GM18517 (cell line): ENCODE results near the gene MACROH2A1.

ENCODE experiments used
- ATAC-seq: cut with Tn5 transposase; IDR thresholded peaks from one replicate; pipeline ENCODE4 v1.9.1; 2021; ENCODE audit warnings: mild to moderate bottlenecking, moderate library complexity; ENCODE audit not compliant: unreplicated experiment

The MACROH2A1 gene

GRCh38 chr5:135398160-135398854 is 724 bp downstream of the MACROH2A1 start:
- peak; percentile 22 for ATAC-seq

- ATAC-seq, result no peak
Measured at GRCh38 chr5:135397084-135397483, 1.9 kb downstream of the MACROH2A1 start.

- ATAC-seq, result no peak
Measured at GRCh38 chr5:135396459-135397055, 2.5 kb downstream of the MACROH2A1 start.

GRCh38 chr5:135395866-135396265 is 3.2 kb downstream of the MACROH2A1 start:
- no peak for ATAC-seq

GRCh38 chr5:135395451-135395850 is 3.6 kb downstream of the MACROH2A1 start:
- ATAC-seq, result no peak

- no peak for ATAC-seq
Measured at GRCh38 chr5:135394095-135394494, 4.9 kb downstream of the MACROH2A1 start.

GRCh38 chr5:135393691-135394090 is 5.3 kb downstream of the MACROH2A1 start:
- ATAC-seq, result no peak

- ATAC-seq, result no peak
Measured at GRCh38 chr5:135393229-135393628, 5.8 kb downstream of the MACROH2A1 start.

- ATAC-seq, result no peak
Measured at GRCh38 chr5:135392256-135392655, 6.8 kb downstream of the MACROH2A1 start.

GRCh38 chr5:135391869-135392255 is 7.2 kb downstream of the MACROH2A1 start:
- ATAC-seq, result no peak

GRCh38 chr5:135391116-135391868 is 7.7 kb downstream of the MACROH2A1 start:
- ATAC-seq, result no peak

- ATAC-seq, result no peak
Measured at GRCh38 chr5:135388860-135389435, 10.1 kb downstream of the MACROH2A1 start.

- ATAC-seq, result no peak
Measured at GRCh38 chr5:135387629-135387960, 11.4 kb downstream of the MACROH2A1 start.

- no peak for ATAC-seq
Measured at GRCh38 chr5:135386886-135387628, 12.0 kb downstream of the MACROH2A1 start.

GRCh38 chr5:135386096-135386495 is 12.9 kb downstream of the MACROH2A1 start:
- no peak for ATAC-seq

GRCh38 chr5:135385576-135385975 is 13.5 kb downstream of the MACROH2A1 start:
- no peak for ATAC-seq

GRCh38 chr5:135384898-135385297 is 14.1 kb downstream of the MACROH2A1 start:
- no peak for ATAC-seq

GRCh38 chr5:135383803-135384495 is 15.1 kb downstream of the MACROH2A1 start:
- no peak for ATAC-seq

- no peak for ATAC-seq
Measured at GRCh38 chr5:135382981-135383380, 16.1 kb downstream of the MACROH2A1 start.

- ATAC-seq, result no peak
Measured at GRCh38 chr5:135382106-135382790, 16.8 kb downstream of the MACROH2A1 start.
